Neural cell (in vitro differentiated cells): ENCODE measurements around the gene CDK1. TPM values are rescaled to one million over a fixed set of nuclear protein-coding genes. Genes with fewer than 3 reads are reported as not detected.

Experiments
- H2AFZ ChIP-seq: fragments of 200-600, 300-800 bp; sonication (generic), shearing (Covaris generic); 2 replicates; pipeline ENCODE4 v1.6.0; 2014; ENCODE audit warnings: low read depth, mild to moderate bottlenecking, antibody characterized with exemption, low read length, moderate library complexity
- H3F3A ChIP-seq: fragments of 200-600 bp; shearing (Covaris generic); 2 replicates; pipeline ENCODE4 v1.6.1; 2016; ENCODE audit warnings: mild to moderate bottlenecking, moderate library complexity, mixed read lengths, antibody characterized with exemption, low read length; ENCODE audit not compliant: insufficient read depth, poor library complexity, severe bottlenecking
- H3K27ac ChIP-seq: fragments of 200-600, 300-800 bp; sonication (generic), shearing (Covaris generic); 2 replicates; pipeline ENCODE4 v1.5.1; 2014; ENCODE audit warnings: mild to moderate bottlenecking, low read length, moderate library complexity
- H3K27me3 ChIP-seq: fragments of 300-800, 200-600 bp; sonication (generic), shearing (Covaris generic); 2 replicates; pipeline ENCODE4 v1.6.0; 2014; ENCODE audit warnings: mild to moderate bottlenecking, low read depth, low read length, moderate library complexity; ENCODE audit not compliant: insufficient read depth
- H3K36me3 ChIP-seq: fragments of 300-800, 200-600 bp; sonication (generic), shearing (Covaris generic); 2 replicates; pipeline ENCODE4 v1.5.1; 2014; ENCODE audit warnings: mild to moderate bottlenecking, antibody characterized with exemption, low read length, moderate library complexity; ENCODE audit not compliant: insufficient read depth
- H3K4me2 ChIP-seq: fragments of 300-800, 200-600 bp; sonication (generic), shearing (Covaris generic); 2 replicates; pipeline ENCODE4 v1.6.0; 2014; ENCODE audit warnings: mild to moderate bottlenecking, low read length
- H3K4me3 ChIP-seq: fragments of 300-800, 200-600 bp; sonication (generic), shearing (Covaris generic); 2 replicates; pipeline ENCODE4 v1.5.1; 2014; ENCODE audit warnings: mild to moderate bottlenecking, low read length, moderate library complexity
- H3K79me2 ChIP-seq: fragments of 200-600 bp; shearing (Covaris generic); replicated peaks from 2 replicates; pipeline ENCODE4 v1.6.0; 2014; ENCODE audit warnings: mild to moderate bottlenecking, low read length, moderate library complexity; ENCODE audit not compliant: insufficient read depth
- H3K9ac ChIP-seq: fragments of 300-800, 200-600 bp; sonication (generic), shearing (Covaris generic); 2 replicates; pipeline ENCODE4 v1.6.1; 2016; ENCODE audit warnings: mild to moderate bottlenecking, low read length, mixed read lengths
- H3K9me2 ChIP-seq: fragments of 200-600 bp; shearing (Covaris generic); 2 replicates; pipeline ENCODE4 v1.6.1; 2016; ENCODE audit warnings: mild to moderate bottlenecking, low read length, mixed read lengths; ENCODE audit not compliant: insufficient read depth
- H3K9me3 ChIP-seq: fragments of 200-600, 300-800 bp; sonication (generic), shearing (Covaris generic); 2 replicates; pipeline ENCODE4 v1.6.1; 2016; ENCODE audit warnings: mild to moderate bottlenecking, mixed run types, low read length, moderate library complexity, mixed read lengths
- H4K20me1 ChIP-seq: fragments of 200-600 bp; shearing (Covaris generic); 2 replicates; pipeline ENCODE4 v1.6.1; 2016; ENCODE audit warnings: mild to moderate bottlenecking, mixed run types; ENCODE audit not compliant: insufficient read depth
- CTCF ChIP-seq: fragments of 450-650 bp; IDR thresholded peaks from 2 replicates; pipeline ENCODE4 v1.5.1; 2014; ENCODE audit warnings: antibody characterized with exemption, mild to moderate bottlenecking, moderate library complexity; ENCODE audit not compliant: poor library complexity, severe bottlenecking
- EP300 ChIP-seq: fragments of 450-650 bp; conservative IDR thresholded peaks from 2 replicates; pipeline ENCODE4 v1.6.1; 2014; ENCODE audit warnings: antibody characterized with exemption, mild to moderate bottlenecking, moderate library complexity; ENCODE audit not compliant: poor library complexity, severe bottlenecking
- EZH2 ChIP-seq: fragments of 200-600, 300-800 bp; shearing (Covaris generic), sonication (generic); IDR thresholded peaks from 2 replicates; pipeline ENCODE4 v1.6.1; 2014; ENCODE audit warnings: antibody characterized with exemption, low read length, borderline replicate concordance, mild to moderate bottlenecking; ENCODE audit not compliant: insufficient read depth, poor library complexity, severe bottlenecking
- MXI1 ChIP-seq: fragments of 450-650 bp; conservative IDR thresholded peaks from 2 replicates; pipeline ENCODE4 v1.6.1; 2014; ENCODE audit warnings: antibody characterized with exemption, mild to moderate bottlenecking; ENCODE audit not compliant: poor library complexity, severe bottlenecking
- POLR2AphosphoS5 ChIP-seq: IDR thresholded peaks from 2 replicates; pipeline ENCODE4 v1.6.1; 2012
- RAD21 ChIP-seq: fragments of 450-650 bp; conservative IDR thresholded peaks from 2 replicates; pipeline ENCODE4 v1.6.1; 2014; ENCODE audit warnings: antibody characterized with exemption, mild to moderate bottlenecking, moderate library complexity
- REST ChIP-seq: IDR thresholded peaks from 2 replicates; pipeline ENCODE4 v1.6.1; 2012; ENCODE audit warnings: borderline replicate concordance
- SMC3 ChIP-seq: fragments of 450-650 bp; conservative IDR thresholded peaks from 2 replicates; pipeline ENCODE4 v1.6.1; 2014; ENCODE audit warnings: antibody characterized with exemption, mild to moderate bottlenecking, moderate library complexity; ENCODE audit not compliant: poor library complexity
- TAF1 ChIP-seq: IDR thresholded peaks from 2 replicates; pipeline ENCODE4 v1.6.1; 2012; ENCODE audit warnings: low read depth
- polyA plus RNA-seq: library from polyadenylated mRNA; depleted of rRNA; stranded (reverse); fragments of >200 nt; gene quantifications from 2 replicates; pipeline ENCODE4 v1.2.3, GENCODE V29; 2014

Gene CDK1
- polyA plus RNA-seq, 1 donor from 2014 or later: 4.0 TPM

- Histone ChIP-seq H3K36me3 (no peaks in the 10 kb centered on the region), H3K4me3 (no peak overlapping the region), H3K9me3 (no peaks in the 10 kb centered on the region), H3K27ac (no peak overlapping the region), H3K27me3 (no peaks in the 10 kb centered on the region), H3K9ac (no peak overlapping the region), H3K4me2 (no peak overlapping the region), H4K20me1 (no peaks in the 10 kb centered on the region), H3F3A (no peaks in the 10 kb centered on the region), H3K9me2 (no peaks in the 10 kb centered on the region), H2AFZ (no peak overlapping the region), H3K79me2 (no peaks in the 10 kb centered on the region)
- TF ChIP-seq CTCF: no peak
- no peak for TF ChIP-seq EP300
- no peak for TF ChIP-seq EZH2
- no peak for TF ChIP-seq MXI1
- no peak for TF ChIP-seq SMC3
These were observed 32.3 kb downstream of the CDK1 start for GRCh38 chr10:60810437-60811182.

GRCh38 chr10:60816628-60817397 lies 38.5 kb downstream of the CDK1 start:
- Histone ChIP-seq H4K20me1 (no peaks in the 10 kb centered on the region), H3K9me3 (no peaks in the 10 kb centered on the region), H3K4me2 (no peak overlapping the region), H3F3A (no peaks in the 10 kb centered on the region), H3K27me3 (no peaks in the 10 kb centered on the region), H3K27ac (no peak overlapping the region), H3K4me3 (no peak overlapping the region), H3K79me2 (no peaks in the 10 kb centered on the region), H3K36me3 (no peaks in the 10 kb centered on the region), H3K9me2 (no peaks in the 10 kb centered on the region), H3K9ac (no peak overlapping the region), H2AFZ (no peak overlapping the region)
- TF ChIP-seq REST (no peak), POLR2AphosphoS5 (no peak), CTCF (peak; percentile 92), EP300 (no peak), EZH2 (no peak), SMC3 (peak; percentile 95), MXI1 (no peak), TAF1 (no peak), RAD21 (peak; percentile 96)
